Ovary (tissue), 3 donors: ENCODE measurements around the gene ZNF660.

Source experiments
- CTCF ChIP-seq, 3 donors: fragments of 450-650 bp in 2 of 3; fragments of 200-600 bp in 1 of 3; IDR thresholded peaks; one replicate each; pipeline versions ENCODE4 v1.5.1 to v1.8.0; 2016 to 2022; ENCODE audit warnings: antibody characterized with exemption in 3 of 3, mild to moderate bottlenecking in 1 of 3
- EP300 ChIP-seq: sonication (generic); formaldehyde crosslinking; IDR thresholded peaks from one replicate; pipeline ENCODE4 v1.6.1; 2017; ENCODE audit warnings: antibody characterized with exemption
- POLR2A ChIP-seq: fragments of 450-650 bp; IDR thresholded peaks from one replicate; pipeline ENCODE4 v1.6.1; 2017; ENCODE audit warnings: antibody characterized with exemption, mild to moderate bottlenecking, moderate library complexity
- donor health status: DM: no; HTN: no; CAD: no.

DNA sequence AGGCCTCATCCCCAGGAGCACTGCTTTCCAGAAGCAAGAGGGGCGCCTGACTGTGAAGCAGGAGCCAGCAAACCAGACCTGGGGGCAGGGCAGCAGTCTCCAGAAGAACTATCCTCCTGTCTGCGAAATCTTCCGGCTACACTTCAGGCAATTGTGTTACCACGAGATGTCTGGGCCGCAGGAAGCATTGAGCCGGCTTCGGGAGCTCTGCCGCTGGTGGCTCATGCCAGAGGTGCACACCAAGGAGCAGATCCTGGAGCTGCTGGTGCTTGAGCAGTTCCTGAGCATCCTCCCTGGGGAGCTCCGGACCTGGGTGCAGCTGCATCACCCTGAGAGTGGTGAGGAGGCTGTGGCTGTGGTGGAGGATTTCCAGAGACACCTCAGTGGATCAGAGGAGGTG is 27.7 kb upstream of the ZNF660 start:
- TF ChIP-seq CTCF (IDR thresholded peaks at IDR 0.05), result no peak
- no peak for TF ChIP-seq POLR2A
- TF ChIP-seq EP300, result no peak
